ENCODE data around the gene KDM6B.

DNA sequence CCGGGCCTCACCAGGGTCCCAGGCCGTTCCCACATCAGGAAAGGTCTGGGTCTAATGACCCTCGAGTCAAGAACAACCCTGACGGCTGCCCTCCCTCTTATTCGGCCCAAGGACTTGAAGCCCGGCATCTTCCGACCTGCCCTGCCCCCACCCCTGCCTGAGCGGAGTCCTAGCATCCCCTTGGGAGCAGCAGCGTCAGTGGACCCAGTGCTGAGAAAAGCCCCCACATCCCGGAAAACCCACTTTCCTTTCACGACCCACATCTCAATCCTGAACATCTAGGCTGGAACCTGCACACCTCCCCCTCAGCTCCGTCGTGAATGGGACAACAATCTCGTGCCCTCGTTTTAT, 21.6 kb downstream of the KDM6B start:
- TF ChIP-seq, protein P1, sequence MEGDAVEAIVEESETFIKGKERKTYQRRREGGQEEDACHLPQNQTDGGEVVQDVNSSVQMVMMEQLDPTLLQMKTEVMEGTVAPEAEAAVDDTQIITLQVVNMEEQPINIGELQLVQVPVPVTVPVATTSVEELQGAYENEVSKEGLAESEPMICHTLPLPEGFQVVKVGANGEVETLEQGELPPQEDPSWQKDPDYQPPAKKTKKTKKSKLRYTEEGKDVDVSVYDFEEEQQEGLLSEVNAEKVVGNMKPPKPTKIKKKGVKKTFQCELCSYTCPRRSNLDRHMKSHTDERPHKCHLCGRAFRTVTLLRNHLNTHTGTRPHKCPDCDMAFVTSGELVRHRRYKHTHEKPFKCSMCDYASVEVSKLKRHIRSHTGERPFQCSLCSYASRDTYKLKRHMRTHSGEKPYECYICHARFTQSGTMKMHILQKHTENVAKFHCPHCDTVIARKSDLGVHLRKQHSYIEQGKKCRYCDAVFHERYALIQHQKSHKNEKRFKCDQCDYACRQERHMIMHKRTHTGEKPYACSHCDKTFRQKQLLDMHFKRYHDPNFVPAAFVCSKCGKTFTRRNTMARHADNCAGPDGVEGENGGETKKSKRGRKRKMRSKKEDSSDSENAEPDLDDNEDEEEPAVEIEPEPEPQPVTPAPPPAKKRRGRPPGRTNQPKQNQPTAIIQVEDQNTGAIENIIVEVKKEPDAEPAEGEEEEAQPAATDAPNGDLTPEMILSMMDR (IDR thresholded peaks at IDR 0.05), result no peak
- TF ChIP-seq POLR2A (IDR thresholded peaks at IDR 0.05) (no peak), POLR2AphosphoS5 (IDR thresholded peaks at IDR 0.05) (no peak)
